ENCODE results near the gene ATG9B. TPM values are rescaled to one million over a fixed set of nuclear protein-coding genes. Genes with fewer than 3 reads are reported as not detected.

Gene ATG9B
- total RNA-seq, 4 donors from 2014 or later = 27.0 to 195 (median 122) TPM

GRCh38 chr7:150996376-150997074, 27.8 kb downstream of the ATG9B start:
- Histone ChIP-seq H3K27me3 (peaks cover 4% of the 10 kb centered on the region), H3K4me3 (no peak overlapping the region), H3K4me1 (peaks cover 9% of the 10 kb centered on the region), H3K9me3 (no peaks in the 10 kb centered on the region), H3K36me3 (no peaks in the 10 kb centered on the region), H3K27ac (no peak overlapping the region)
- no peak for TF ChIP-seq POLR2AphosphoS5 (IDR thresholded peaks at IDR 0.05)
- TF ChIP-seq POLR2A (IDR thresholded peaks at IDR 0.05) = no peak
- no peak for DNase-seq (ENCODE audit: low spot score in 2 of 2)
- 84% methylated on average over 3 of the region's 31 CpGs for WGBS

GRCh38 chr7:150994838-150995510, 29.3 kb downstream of the ATG9B start:
- no peak for DNase-seq (ENCODE audit: low spot score in 2 of 2)
- TF ChIP-seq POLR2AphosphoS5 (IDR thresholded peaks at IDR 0.05) = no peak
- TF ChIP-seq POLR2A (IDR thresholded peaks at IDR 0.05) = no peak
- no peak for TF ChIP-seq EP300 (IDR thresholded peaks at IDR 0.05)
- TF ChIP-seq CTCF (IDR thresholded peaks at IDR 0.05) = no peak
- Histone ChIP-seq H3K4me1 (peaks cover 9% of the 10 kb centered on the region), H3K4me3 (peak overlapping the region; percentile 17), H3K27me3 (peaks cover 4% of the 10 kb centered on the region), H3K36me3 (no peaks in the 10 kb centered on the region), H3K9me3 (no peaks in the 10 kb centered on the region), H3K27ac (no peak overlapping the region)
- WGBS = 51% methylated on average over 6 of the region's 19 CpGs

- 59% methylated on average over 9 of the region's 15 CpGs for WGBS
- TF ChIP-seq POLR2A (IDR thresholded peaks at IDR 0.05) (no peak), CTCF (IDR thresholded peaks at IDR 0.05) (no peak), POLR2AphosphoS5 (IDR thresholded peaks at IDR 0.05) (no peak), EP300 (IDR thresholded peaks at IDR 0.05) (no peak)
- Histone ChIP-seq H3K4me1 (peaks cover 9% of the 10 kb centered on the region), H3K27ac (no peak overlapping the region), H3K4me3 (peak overlapping the region; percentile 17), H3K36me3 (no peaks in the 10 kb centered on the region), H3K9me3 (no peaks in the 10 kb centered on the region), H3K27me3 (peaks cover 4% of the 10 kb centered on the region)
- DNase-seq (ENCODE audit: low spot score in 2 of 2) = no peak
These were observed 30.0 kb downstream of the ATG9B start for GRCh38 chr7:150994141-150994837.

GRCh38 chr7:150993511-150993910, 30.8 kb downstream of the ATG9B start:
- H3K27me3 ChIP-seq = peaks cover 4% of the 10 kb centered on the region
- H3K27ac ChIP-seq = no peak overlapping the region
- TF ChIP-seq POLR2AphosphoS5 (IDR thresholded peaks at IDR 0.05) (no peak), POLR2A (IDR thresholded peaks at IDR 0.05) (no peak)
- H3K36me3 ChIP-seq = no peaks in the 10 kb centered on the region
- H3K9me3 ChIP-seq = no peaks in the 10 kb centered on the region
- peaks cover 16% of the 10 kb centered on the region for H3K4me1 ChIP-seq
- H3K4me3 ChIP-seq = peak overlapping the region; percentile 17
- WGBS = 74% methylated on average over 13 of the region's 14 CpGs
- no peak for DNase-seq (ENCODE audit: low spot score in 2 of 2)

GRCh38 chr7:150992833-150993302, 31.4 kb downstream of the ATG9B start:
- H3K27ac ChIP-seq = no peak overlapping the region
- 20% methylated on average over 5 of the region's 5 CpGs for WGBS
- peaks cover 21% of the 10 kb centered on the region for H3K4me1 ChIP-seq
- no peak for DNase-seq (ENCODE audit: low spot score in 2 of 2)
- H3K4me3 ChIP-seq = peak overlapping the region; percentile 17
- peaks cover 4% of the 10 kb centered on the region for H3K27me3 ChIP-seq
- no peak for TF ChIP-seq POLR2AphosphoS5 (IDR thresholded peaks at IDR 0.05)
- TF ChIP-seq EP300 (IDR thresholded peaks at IDR 0.05) = no peak
- no peak for TF ChIP-seq POLR2A (IDR thresholded peaks at IDR 0.05)
- TF ChIP-seq CTCF (IDR thresholded peaks at IDR 0.05) = no peak
- no peaks in the 10 kb centered on the region for H3K9me3 ChIP-seq
- H3K36me3 ChIP-seq = no peaks in the 10 kb centered on the region

Measured in suprapubic skin (tissue), 4 donors.